Measurements from ENCODE around the gene BMAL1. TPM values are rescaled to one million over a fixed set of nuclear protein-coding genes. Genes with fewer than 3 reads are reported as not detected.

Gene BMAL1
- total RNA-seq, 1 donor from 2014 or later, result 7.0 TPM

GRCh38 chr11:13247606-13248296 is 29.8 kb upstream of the BMAL1 start:
- no peaks in the 10 kb centered on the region for H3K9me3 Mint-ChIP-seq (ENCODE audit: low read depth)
- no peak for DNase-seq (ENCODE audit: low spot score, unreplicated experiment)
- no peak for TF ChIP-seq CTCF (IDR thresholded peaks at IDR 0.05; ENCODE audit: unreplicated experiment)
- H3K36me3 Mint-ChIP-seq (ENCODE audit: insufficient read depth), result no peaks in the 10 kb centered on the region
- no peak overlapping the region for H3K27ac Mint-ChIP-seq
- H3K4me1 Mint-ChIP-seq (ENCODE audit: low read depth), result no peaks in the 10 kb centered on the region
- peaks cover 28% of the 10 kb centered on the region for H3K27me3 Mint-ChIP-seq
- no peak overlapping the region for H3K4me3 Mint-ChIP-seq (ENCODE audit: low read depth)

GRCh38 chr11:13249177-13249576 is 28.4 kb upstream of the BMAL1 start:
- H3K36me3 Mint-ChIP-seq (ENCODE audit: insufficient read depth), result no peaks in the 10 kb centered on the region
- H3K4me1 Mint-ChIP-seq (ENCODE audit: low read depth), result no peaks in the 10 kb centered on the region
- no peaks in the 10 kb centered on the region for H3K9me3 Mint-ChIP-seq (ENCODE audit: low read depth)
- no peak for DNase-seq (ENCODE audit: low spot score, unreplicated experiment)
- no peak overlapping the region for H3K4me3 Mint-ChIP-seq (ENCODE audit: low read depth)
- TF ChIP-seq CTCF (IDR thresholded peaks at IDR 0.05; ENCODE audit: unreplicated experiment), result no peak
- no peak overlapping the region for H3K27ac Mint-ChIP-seq
- H3K27me3 Mint-ChIP-seq, result peaks cover 22% of the 10 kb centered on the region

GRCh38 chr11:13249992-13250391 is 27.6 kb upstream of the BMAL1 start:
- Mint-ChIP-seq H3K4me1 (ENCODE audit: low read depth) (no peaks in the 10 kb centered on the region), H3K27me3 (peaks cover 15% of the 10 kb centered on the region), H3K36me3 (ENCODE audit: insufficient read depth) (no peaks in the 10 kb centered on the region), H3K9me3 (ENCODE audit: low read depth) (no peaks in the 10 kb centered on the region), H3K4me3 (ENCODE audit: low read depth) (no peak overlapping the region), H3K27ac (no peak overlapping the region)
- DNase-seq (ENCODE audit: low spot score, unreplicated experiment), result no peak
- TF ChIP-seq CTCF (IDR thresholded peaks at IDR 0.05; ENCODE audit: unreplicated experiment), result no peak

- Mint-ChIP-seq H3K36me3 (ENCODE audit: insufficient read depth) (no peaks in the 10 kb centered on the region), H3K4me1 (ENCODE audit: low read depth) (no peaks in the 10 kb centered on the region), H3K27ac (no peak overlapping the region), H3K27me3 (peaks cover 5% of the 10 kb centered on the region), H3K4me3 (ENCODE audit: low read depth) (no peak overlapping the region), H3K9me3 (ENCODE audit: low read depth) (no peaks in the 10 kb centered on the region)
- DNase-seq (ENCODE audit: low spot score, unreplicated experiment), result no peak
- TF ChIP-seq CTCF (IDR thresholded peaks at IDR 0.05; ENCODE audit: unreplicated experiment), result no peak
Observed at GRCh38 chr11:13251966-13252365, 25.6 kb upstream of the BMAL1 start.

GRCh38 chr11:13252438-13252837 is 25.2 kb upstream of the BMAL1 start:
- Mint-ChIP-seq H3K27me3 (peaks cover 7% of the 10 kb centered on the region), H3K4me3 (ENCODE audit: low read depth) (no peak overlapping the region), H3K9me3 (ENCODE audit: low read depth) (no peaks in the 10 kb centered on the region), H3K36me3 (ENCODE audit: insufficient read depth) (no peaks in the 10 kb centered on the region), H3K4me1 (ENCODE audit: low read depth) (no peaks in the 10 kb centered on the region), H3K27ac (no peak overlapping the region)
- TF ChIP-seq CTCF (IDR thresholded peaks at IDR 0.05; ENCODE audit: unreplicated experiment), result no peak
- no peak for DNase-seq (ENCODE audit: low spot score, unreplicated experiment)

All from progenitor cell of endocrine pancreas (in vitro differentiated cells).